ENCODE measurements around the gene GRB14. TPM values are rescaled to one million over a fixed set of nuclear protein-coding genes. Genes with fewer than 3 reads are reported as not detected.
"Not testable (repeated sequence)": the region's sequence is repeated elsewhere in the genome, so short reads cannot be mapped to it uniquely, and the experiment has no call there.

GRB14 gene
- total RNA-seq, 1 donor from 2014 or later = 24.1 TPM

DNA sequence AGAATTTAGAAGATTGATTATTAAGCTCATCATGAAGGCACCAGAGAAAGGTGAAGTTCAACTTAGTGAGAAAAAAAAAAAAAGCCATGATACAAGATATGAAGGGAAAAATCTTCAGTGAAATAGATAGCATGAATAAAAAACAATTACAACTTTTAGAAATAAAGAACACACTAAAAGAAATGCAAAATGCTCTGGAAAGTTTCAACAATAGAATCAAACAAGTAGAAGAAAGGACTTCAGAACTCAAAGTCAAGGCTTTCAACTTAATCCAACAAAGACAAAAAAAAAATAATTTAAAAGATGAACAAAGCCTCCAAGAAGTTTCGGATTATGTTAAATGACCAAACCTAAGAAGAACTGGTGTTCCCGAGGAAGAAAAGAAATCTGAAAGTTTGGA lies 105.5 kb downstream of the GRB14 start:
- no peak for DNase-seq
- ATAC-seq (ENCODE audit: poor library complexity) = no peak
- intact Hi-C loops (cut with DNase I) = no loop called here

DNA sequence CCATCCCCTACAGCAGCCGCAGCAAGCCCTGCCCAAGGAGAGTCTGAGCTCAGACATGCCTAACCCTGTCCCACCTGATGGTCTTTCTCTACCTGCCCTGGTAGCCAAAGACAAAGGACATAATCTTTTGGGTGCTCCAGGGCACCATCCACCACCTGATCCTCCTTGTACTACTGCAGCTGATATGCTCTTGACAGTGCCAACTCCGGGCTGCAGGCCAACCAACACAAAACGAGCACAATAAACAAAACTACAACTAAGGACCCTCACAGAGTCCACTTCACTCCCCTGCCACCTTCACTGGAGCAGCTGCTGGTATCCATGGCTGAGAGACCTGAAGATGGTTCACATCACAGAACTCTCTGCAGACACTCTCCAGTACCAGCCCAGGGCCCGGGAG lies 106.3 kb downstream of the GRB14 start:
- intact Hi-C loops (cut with DNase I) = no loop called here
- no peak for ATAC-seq (ENCODE audit: poor library complexity)

GRCh38 chr2:164514491-164514890 lies 106.8 kb downstream of the GRB14 start:
- intact Hi-C loops (cut with DNase I) = no loop called here
- DNase-seq (no peak), ATAC-seq (ENCODE audit: poor library complexity) (no peak)

More for the DNA sequence above, 106.3 kb downstream of the GRB14 start:
- DNase-seq = no peak

DNA sequence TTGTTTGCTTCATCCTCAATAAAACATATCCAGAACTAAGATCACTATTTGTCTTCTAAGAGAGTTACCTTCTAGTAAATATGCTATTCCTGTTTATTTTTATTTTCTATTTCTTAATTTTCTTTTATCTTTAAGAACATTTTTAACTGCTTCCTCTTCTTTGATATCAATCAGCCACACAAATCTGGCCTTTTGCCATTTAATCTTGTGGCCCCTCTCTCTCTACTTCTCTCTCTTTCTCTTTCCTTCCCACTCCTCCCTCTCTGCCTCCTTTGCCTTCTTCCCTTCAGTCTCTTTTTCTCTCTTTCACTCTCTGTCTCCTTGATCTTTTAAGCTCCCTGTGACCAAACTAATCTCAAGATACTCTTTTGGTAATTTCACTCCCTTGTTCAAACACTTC lies 108.4 kb downstream of the GRB14 start:
- ATAC-seq (ENCODE audit: poor library complexity) = no peak
- intact Hi-C loops (cut with DNase I) = no loop called here
- no peak for DNase-seq

- no peak for ATAC-seq (ENCODE audit: poor library complexity)
- intact Hi-C loops (cut with DNase I) = no loop called here
These were observed 109.5 kb downstream of the GRB14 start for GRCh38 chr2:164511738-164512137.

DNA sequence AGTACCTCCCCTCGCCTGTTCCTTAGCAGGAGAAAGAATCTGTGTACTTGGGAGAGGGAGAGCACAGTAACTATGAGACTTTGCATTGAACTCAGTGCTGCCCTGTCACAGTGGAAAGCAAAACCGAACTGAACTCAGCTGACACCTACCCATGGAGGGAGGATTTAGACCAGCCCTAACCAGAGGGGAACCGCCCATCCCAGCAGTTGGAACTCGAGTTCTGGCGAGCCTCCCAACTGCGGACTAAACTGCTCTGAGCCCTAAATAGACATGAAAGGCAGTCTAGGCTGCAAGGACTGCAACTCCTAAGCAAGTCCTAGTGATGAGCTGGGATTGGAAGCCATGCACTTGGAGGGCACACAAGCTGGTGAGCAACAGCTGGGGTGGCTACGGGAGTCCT lies 110.4 kb downstream of the GRB14 start:
- DNase-seq = peak; percentile 67
- peak; percentile 96 for ATAC-seq (ENCODE audit: poor library complexity)
- intact Hi-C loops (cut with DNase I) = no loop called here

More at GRCh38 chr2:164511738-164512137, 109.5 kb downstream of the GRB14 start:
- DNase-seq = no peak

DNA sequence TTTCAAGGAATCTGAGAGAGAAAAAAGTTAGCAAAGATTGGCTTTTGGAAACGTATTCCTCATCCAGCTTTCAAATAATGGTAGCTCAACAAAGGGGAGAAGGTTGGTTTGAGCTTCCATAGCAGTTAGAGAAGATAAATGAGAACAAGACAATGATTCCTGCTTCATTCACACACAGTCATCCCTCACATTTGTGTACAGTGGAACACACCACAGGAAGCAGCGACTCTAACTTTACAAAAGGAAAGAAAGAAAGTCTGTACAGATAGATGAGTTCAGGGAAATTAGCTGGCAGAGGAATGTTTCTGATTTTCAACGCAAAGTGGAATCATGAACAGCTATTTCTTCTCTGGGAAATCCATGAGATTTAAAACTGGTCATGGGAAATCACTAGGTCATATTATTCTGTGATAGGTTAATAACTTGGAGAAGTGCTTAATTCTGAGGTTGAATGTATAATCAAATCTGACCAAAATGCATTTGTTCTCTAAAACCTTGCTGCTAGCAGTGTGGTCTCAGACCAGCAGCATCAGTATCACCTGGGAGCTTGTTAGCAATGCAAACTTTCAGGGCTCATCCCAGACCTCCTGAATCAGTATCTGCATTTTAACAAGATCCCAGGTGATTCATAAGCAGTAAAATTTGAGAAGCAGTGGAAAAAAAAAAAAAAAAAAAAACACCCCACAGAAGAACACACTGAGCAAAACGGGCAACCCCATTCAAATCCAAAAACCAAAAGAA lies 112.0 kb downstream of the GRB14 start:
- no peak for ATAC-seq (ENCODE audit: poor library complexity)
- intact Hi-C loops (cut with DNase I) = no loop called here

GRCh38 chr2:164504253-164504652 lies 117.0 kb downstream of the GRB14 start:
- ATAC-seq (ENCODE audit: poor library complexity) = no peak
- DNase-seq = no peak
- intact Hi-C loops (cut with DNase I) = no loop called here

More for the DNA sequence above, 112.0 kb downstream of the GRB14 start:
- no peak for DNase-seq

DNA sequence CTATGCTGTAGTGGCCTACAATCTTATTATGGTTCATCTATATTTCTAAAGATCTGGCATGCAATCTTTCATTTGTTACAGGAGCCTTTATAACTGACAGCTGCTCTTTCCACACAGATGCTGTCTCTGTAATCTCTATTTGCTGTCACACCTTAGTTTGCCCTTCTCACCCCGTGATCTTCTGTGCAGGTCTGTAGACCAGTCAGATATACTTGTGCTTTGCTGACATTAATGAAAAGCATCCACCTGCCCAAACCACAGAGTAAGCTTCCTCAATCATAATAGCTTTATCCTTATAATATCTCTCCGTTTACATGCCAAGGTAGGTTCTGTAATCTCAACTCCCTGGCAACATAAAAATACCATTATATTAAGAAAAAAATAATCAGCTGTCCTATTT lies 122.4 kb downstream of the GRB14 start:
- intact Hi-C loops (cut with DNase I) = no loop called here
- ATAC-seq (ENCODE audit: poor library complexity) (no peak), DNase-seq (no peak)

- intact Hi-C loops (cut with DNase I) = no loop called here
- DNase-seq (no peak), ATAC-seq (ENCODE audit: poor library complexity) (no peak)
These were observed 124.4 kb downstream of the GRB14 start for GRCh38 chr2:164496881-164497280.

DNA sequence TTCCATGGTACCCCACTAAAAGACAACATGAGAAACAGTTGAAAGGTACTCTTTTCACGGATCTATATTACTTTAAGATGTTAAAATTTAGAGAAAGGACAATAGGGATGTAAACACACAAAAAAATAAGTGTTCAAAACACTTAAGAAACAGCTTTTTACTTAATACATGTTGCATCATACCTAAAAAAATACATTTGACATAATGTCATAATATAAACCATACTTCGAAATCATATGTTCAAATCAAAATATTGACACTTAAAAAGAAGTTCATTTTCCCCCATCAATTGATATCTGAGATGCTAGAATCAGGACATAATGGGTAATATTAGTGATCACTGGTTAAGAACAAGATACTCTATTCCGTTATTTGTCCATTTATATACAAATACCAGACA lies 124.9 kb downstream of the GRB14 start:
- DNase-seq = no peak
- ATAC-seq (ENCODE audit: poor library complexity) = no peak
- intact Hi-C loops (cut with DNase I) = no loop called here

DNA sequence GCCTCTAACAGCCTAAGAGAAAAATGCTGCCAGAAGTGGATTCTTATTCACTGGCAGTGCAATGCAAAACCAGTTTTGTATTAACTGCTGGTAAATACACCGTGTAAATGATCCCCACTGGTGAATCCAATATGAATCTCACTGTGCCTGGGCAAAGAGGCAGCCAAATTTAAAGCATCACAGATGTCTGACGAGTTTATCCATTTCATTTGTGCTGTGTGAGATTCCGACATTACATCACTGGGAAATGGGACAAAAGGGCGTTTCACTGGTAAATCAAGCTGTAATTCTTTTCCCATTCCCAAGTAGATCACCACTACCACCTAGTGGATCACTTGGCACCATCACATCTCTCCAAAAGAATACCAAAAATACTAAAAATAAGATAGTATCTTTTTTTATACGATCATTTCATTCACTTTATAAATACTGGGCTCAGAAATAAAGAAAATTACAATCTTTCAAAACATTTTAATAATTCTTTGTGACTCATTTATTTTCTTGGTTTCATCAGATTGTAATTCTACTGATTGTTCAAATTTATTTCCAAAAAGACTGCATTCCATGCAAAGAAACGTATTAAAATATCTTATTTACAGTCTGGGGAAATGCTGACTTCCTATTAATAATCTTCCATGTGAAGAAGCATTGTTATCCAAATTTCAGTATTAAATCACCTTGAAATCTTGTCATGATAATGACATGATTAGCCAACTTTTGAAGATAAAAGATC lies 125.6 kb downstream of the GRB14 start:
- DNase-seq (no peak), ATAC-seq (ENCODE audit: poor library complexity) (no peak)
- intact Hi-C loops (cut with DNase I) = no loop called here

DNA sequence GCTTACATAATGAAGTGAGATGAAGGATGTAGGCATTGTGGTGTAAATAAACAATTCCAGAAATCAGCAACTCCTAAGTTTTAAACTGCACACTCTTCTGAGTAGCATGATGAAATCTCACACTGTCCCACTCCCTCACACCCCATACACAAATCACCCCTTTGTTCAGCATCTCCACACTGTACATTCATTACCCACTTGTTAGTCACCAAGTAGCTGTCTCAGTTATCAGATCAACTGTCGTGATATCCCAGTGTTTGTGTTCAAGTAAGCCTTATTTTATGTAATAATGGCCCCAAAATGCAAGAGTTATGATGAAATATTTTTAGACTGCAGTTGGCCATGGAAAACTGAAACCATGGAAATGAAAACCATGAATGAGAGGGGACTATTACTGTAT lies 135.7 kb downstream of the GRB14 start:
- ATAC-seq (ENCODE audit: poor library complexity) = no peak

DNA sequence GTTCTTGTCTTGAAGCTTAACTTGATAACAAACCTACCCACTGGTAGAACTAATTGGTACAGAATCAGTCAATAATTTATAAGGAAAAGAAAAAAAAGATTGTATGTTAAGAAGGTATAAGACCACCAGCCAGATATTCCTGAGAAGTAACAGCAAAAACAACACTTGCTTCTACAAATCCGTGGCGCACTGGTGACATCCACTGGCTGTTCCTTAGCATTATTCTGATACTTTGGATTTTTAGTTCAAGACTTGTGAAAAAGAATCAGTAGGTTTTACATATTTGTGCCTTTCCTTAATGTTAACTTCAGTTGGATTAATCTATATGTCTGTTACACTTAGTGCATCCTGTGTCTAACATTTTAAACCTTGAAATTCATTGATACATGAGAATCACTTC lies 141.8 kb downstream of the GRB14 start:
- intact Hi-C loops (cut with DNase I) = no loop called here
- no peak for ATAC-seq (ENCODE audit: poor library complexity)
- DNase-seq = no peak

More for the DNA sequence above, 135.7 kb downstream of the GRB14 start:
- no peak for DNase-seq
- intact Hi-C loops (cut with DNase I) = no loop called here

GRCh38 chr2:164478205-164478604 lies 143.1 kb downstream of the GRB14 start:
- intact Hi-C loops (cut with DNase I) = no loop called here
- ATAC-seq (ENCODE audit: poor library complexity) = no peak
- no peak for DNase-seq

- ATAC-seq (ENCODE audit: poor library complexity) (no peak), DNase-seq (no peak)
- intact Hi-C loops (cut with DNase I) = no loop called here
These were observed 146.4 kb downstream of the GRB14 start for GRCh38 chr2:164474873-164475272.

DNA sequence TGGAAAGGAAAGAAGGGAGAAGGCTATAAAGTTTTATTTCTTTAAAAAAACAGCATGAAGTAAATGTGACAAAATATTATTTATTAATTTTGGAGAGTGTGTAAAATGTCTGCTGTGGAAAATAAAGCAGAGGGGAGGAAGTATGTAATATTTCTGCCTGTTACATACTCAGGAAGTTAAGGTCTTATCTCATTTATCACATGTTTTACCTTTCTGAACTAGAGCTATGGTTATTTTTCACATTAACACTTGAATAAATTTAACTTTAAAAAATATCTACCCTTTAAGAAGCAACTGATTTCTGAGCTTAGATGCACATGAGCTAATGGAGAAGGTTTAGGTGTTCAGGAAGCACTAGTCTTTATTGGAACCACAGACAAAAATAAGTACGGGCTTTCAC lies 148.3 kb downstream of the GRB14 start:
- ATAC-seq (ENCODE audit: poor library complexity) = no peak
- intact Hi-C loops (cut with DNase I) = no loop called here
- no peak for DNase-seq

- ATAC-seq (ENCODE audit: poor library complexity); DNase-seq; intact Hi-C loops (cut with DNase I): not testable (repeated sequence)
These were observed 156.2 kb downstream of the GRB14 start for GRCh38 chr2:164465047-164465446.

- intact Hi-C loops (cut with DNase I) = no loop called here
- ATAC-seq (ENCODE audit: poor library complexity) = no peak
- no peak for DNase-seq
These were observed 156.9 kb downstream of the GRB14 start for GRCh38 chr2:164464376-164464775.

DNA sequence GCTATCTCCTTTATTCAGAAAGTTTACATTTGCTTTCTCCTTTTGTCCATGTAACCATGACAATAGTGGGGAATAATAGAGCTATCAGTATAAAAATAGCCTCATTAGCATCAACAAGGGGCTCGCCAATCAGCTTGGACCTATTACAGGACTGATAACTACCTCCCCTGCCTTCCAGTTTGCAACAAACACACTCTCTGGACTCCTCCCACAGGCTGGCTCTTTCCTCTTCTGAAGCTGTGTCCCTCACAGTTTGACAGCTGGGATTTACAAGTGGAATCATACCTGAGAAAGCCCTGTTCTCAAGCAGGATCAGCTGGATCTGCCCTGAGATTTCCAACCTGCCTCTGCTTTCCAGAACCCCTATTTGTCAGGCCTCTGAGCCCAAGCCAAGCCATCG lies 162.5 kb downstream of the GRB14 start:
- DNase-seq = no peak

More for the DNA sequence above, 162.5 kb downstream of the GRB14 start:
- ATAC-seq (ENCODE audit: poor library complexity) = no peak
- intact Hi-C loops (cut with DNase I) = no loop called here

Measured in Right ventricle myocardium superior (tissue), 1 donor.